Psoas muscle (tissue), 8 donors: ENCODE results near the gene PEX19. TPM values are rescaled to one million over a fixed set of nuclear protein-coding genes. Genes with fewer than 3 reads are reported as not detected.

Source experiments
- ATAC-seq, 4 donors: fragments of 200-7000 bp; cut with Tn5 transposase; one replicate each; pipeline ENCODE4 v1.9.1; 2020; ENCODE audit warnings: moderate library complexity in 3 of 4, mild to moderate bottlenecking in 2 of 4
- DNase-seq, 2 donors: peaks; one replicate each; pipeline ENCODE4 v3.0.0-alpha.2; 2020
- H3K27ac ChIP-seq: fragments of 200-600 bp; one replicate; pipeline ENCODE4 v1.8.0; 2022
- H3K27me3 ChIP-seq, 3 donors: fragments of 200-600 bp in 1 of 3; one replicate each; pipeline versions ENCODE4 v1.6.1 to v1.8.0; 2013 to 2022; ENCODE audit warnings: low read length in 2 of 3, mild to moderate bottlenecking in 2 of 3, moderate library complexity in 1 of 3; ENCODE audit not compliant: insufficient read depth in 3 of 3
- H3K36me3 ChIP-seq, 2 donors: fragments of 200-600 bp in 1 of 2; one replicate each; pipeline versions ENCODE4 v1.6.1 to v1.8.0; 2013 to 2022; ENCODE audit warnings: low read depth in 1 of 2, mild to moderate bottlenecking in 1 of 2, moderate library complexity in 1 of 2; ENCODE audit not compliant: insufficient read depth in 1 of 2
- H3K4me1 ChIP-seq: fragments of 200-600 bp; one replicate; pipeline ENCODE4 v1.8.0; 2022
- H3K4me3 ChIP-seq: fragments of 200-600 bp; one replicate; pipeline ENCODE4 v1.8.0; 2022; ENCODE audit warnings: mild to moderate bottlenecking
- H3K9me3 ChIP-seq: fragments of 200-600 bp; one replicate; pipeline ENCODE4 v1.8.0; 2022
- WGBS, 3 donors: extraction: QIAGEN DNeasy Blood & Tissue Kit; methylation state at CpG; one replicate each; pipeline versions ENCODE4 v1.1.6 to v1.1.7; 2013; 5-methylcytosine and 5-hydroxymethylcytosine counted together
- intact Hi-C, 2 donors: fragments of 100-400 bp; cut with DNase I; formaldehyde crosslinking; loops; one replicate each; pipeline versions ENCODE4 v1.11.0 to v1.14.2; 2022
- polyA plus RNA-seq, 3 donors: library from polyadenylated mRNA; stranded (reverse); fragments of 200-250 nt; gene quantifications; one replicate each; pipeline ENCODE4 v1.2.3, GENCODE V29; 2013
- total RNA-seq, 4 donors: library from RNA; stranded (reverse); fragmentation: NEBNext Ultra II Directional in 2 of 4; extraction: Animal tissue kit (Norgen Biotek cat#: 25700) in 2 of 4; gene quantifications; one replicate each; pipeline versions ENCODE4 v1.2.1 to v1.2.4, GENCODE V29; 2021 to 2023
- TF ChIP-seq, protein P1 (sequence below): fragments of 200-600 bp; IDR thresholded peaks from one replicate; pipeline ENCODE4 v1.8.0; 2022; ENCODE audit warnings: antibody characterized with exemption
- donor health status: healthy with polysubstance abuse.
- donor health status: DM: no; HTN: no; CAD: no; lungs with moderate emphysema.
- donor health status: Bipolar disorder and iron deficiency.
- donor health status: healthy.
- donor health status: DM: yes; HTN: yes; CAD: no.
- donor health status: DM: no; HTN: no; CAD: no.
- donor health status: DM: no; HTN: no; CAD: no.
- donor health status: DM: yes; HTN: yes; CAD: no.

Gene PEX19
- total and polyA plus RNA-seq, 7 donors, result 30.2 to 117 (median 78.1) TPM

GRCh38 chr1:160228431-160228830, 56.5 kb downstream of the PEX19 start:
- ATAC-seq, result no peak
- Histone ChIP-seq H3K27me3 (no peaks in the 10 kb centered on the region), H3K36me3 (peaks cover 16 to 100% of the 10 kb centered on the region in 2 donors), H3K4me1 (peaks cover 13% of the 10 kb centered on the region), H3K27ac (no peak overlapping the region), H3K4me3 (no peak overlapping the region), H3K9me3 (no peaks in the 10 kb centered on the region)
- TF ChIP-seq, protein P1, sequence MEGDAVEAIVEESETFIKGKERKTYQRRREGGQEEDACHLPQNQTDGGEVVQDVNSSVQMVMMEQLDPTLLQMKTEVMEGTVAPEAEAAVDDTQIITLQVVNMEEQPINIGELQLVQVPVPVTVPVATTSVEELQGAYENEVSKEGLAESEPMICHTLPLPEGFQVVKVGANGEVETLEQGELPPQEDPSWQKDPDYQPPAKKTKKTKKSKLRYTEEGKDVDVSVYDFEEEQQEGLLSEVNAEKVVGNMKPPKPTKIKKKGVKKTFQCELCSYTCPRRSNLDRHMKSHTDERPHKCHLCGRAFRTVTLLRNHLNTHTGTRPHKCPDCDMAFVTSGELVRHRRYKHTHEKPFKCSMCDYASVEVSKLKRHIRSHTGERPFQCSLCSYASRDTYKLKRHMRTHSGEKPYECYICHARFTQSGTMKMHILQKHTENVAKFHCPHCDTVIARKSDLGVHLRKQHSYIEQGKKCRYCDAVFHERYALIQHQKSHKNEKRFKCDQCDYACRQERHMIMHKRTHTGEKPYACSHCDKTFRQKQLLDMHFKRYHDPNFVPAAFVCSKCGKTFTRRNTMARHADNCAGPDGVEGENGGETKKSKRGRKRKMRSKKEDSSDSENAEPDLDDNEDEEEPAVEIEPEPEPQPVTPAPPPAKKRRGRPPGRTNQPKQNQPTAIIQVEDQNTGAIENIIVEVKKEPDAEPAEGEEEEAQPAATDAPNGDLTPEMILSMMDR, result no peak
- no peak for DNase-seq
- intact Hi-C loops, result no loop called here

GRCh38 chr1:160227561-160227960, 57.4 kb downstream of the PEX19 start:
- WGBS, 3 donors, result 85 to 97% (median 87%) methylated on average over 1 of the region's 1 CpG
- Histone ChIP-seq H3K27ac (peak overlapping the region; percentile 61), H3K4me3 (no peak overlapping the region), H3K27me3 (no peaks in the 10 kb centered on the region), H3K36me3 (peaks cover 20 to 100% of the 10 kb centered on the region in 2 donors), H3K9me3 (no peaks in the 10 kb centered on the region), H3K4me1 (peaks cover 13% of the 10 kb centered on the region)
- no peak for DNase-seq
- ATAC-seq, result no peak
- intact Hi-C loops, result no loop called here
- TF ChIP-seq, protein P1, result no peak

DNA sequence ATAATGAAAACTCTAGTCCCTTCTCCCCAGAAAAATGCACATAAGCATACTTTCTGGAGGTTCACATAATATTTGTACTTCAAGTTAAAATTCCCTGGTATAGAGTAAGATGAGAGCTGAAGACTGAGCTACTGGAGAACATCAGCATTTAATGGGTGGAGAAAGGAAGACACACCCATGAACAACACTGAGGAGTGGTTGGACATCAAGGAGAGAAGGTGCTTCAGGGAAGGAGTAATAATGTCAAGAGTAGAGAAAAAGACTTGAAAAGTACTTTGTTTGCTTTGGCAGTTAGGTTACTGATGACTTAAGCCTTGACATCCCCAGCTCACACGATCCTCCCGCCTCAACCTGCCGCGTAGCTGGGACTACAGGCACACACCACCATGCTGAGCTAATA, 57.9 kb downstream of the PEX19 start:
- Histone ChIP-seq H3K27ac (peak overlapping the region; percentile 61), H3K27me3 (no peaks in the 10 kb centered on the region), H3K4me3 (no peak overlapping the region), H3K36me3 (peaks cover 20 to 100% of the 10 kb centered on the region in 2 donors), H3K9me3 (no peaks in the 10 kb centered on the region), H3K4me1 (peaks cover 13% of the 10 kb centered on the region)
- no peak for DNase-seq
- TF ChIP-seq, protein P1, result no peak
- 92 to 94% (median 94%) methylated on average over 4 of the region's 4 CpGs for WGBS, 3 donors
- no peak for ATAC-seq
- intact Hi-C loops, result no loop called here

Other genes starting within 250 kb of the PEX19 start
- under 1 TPM in 2 of 4 donors, not detected in 2; 0.08 to 0.09 TPM for gene KCNJ10, start 215.0 kb downstream of the PEX19 start, total RNA-seq
- gene KCNJ10, start 215.0 kb downstream of the PEX19 start, polyA plus RNA-seq, result under 1 TPM in 2 of 3 donors, not detected in 1; 0.01 to 0.03 TPM
- gene KCNJ9, start 203.6 kb downstream of the PEX19 start, total RNA-seq, result not detected
- gene KCNJ9, start 203.6 kb downstream of the PEX19 start, polyA plus RNA-seq, result under 1 TPM in 2 of 3 donors, not detected in 1; 0.01 to 0.04 TPM
- 1 to 10 TPM; 4.3 to 8.6 (median 6.4) TPM for gene IGSF8, start 186.5 kb downstream of the PEX19 start, total RNA-seq
- 1 to 10 TPM; 4.9 to 6.5 (median 6.4) TPM for gene IGSF8, start 186.5 kb downstream of the PEX19 start, polyA plus RNA-seq
- 1,000 to 10,000 TPM in 1 of 4 donors, 100 to 1,000 TPM in 3; 523 to 1,040 (median 587) TPM for gene ATP1A2, start 169.4 kb downstream of the PEX19 start, total RNA-seq
- 100 to 1,000 TPM in 2 of 3 donors, 10 to 100 TPM in 1; 52.5 to 194 (median 162) TPM for gene ATP1A2, start 169.4 kb downstream of the PEX19 start, polyA plus RNA-seq
- gene ATP1A4, start 133.5 kb downstream of the PEX19 start, total RNA-seq, result 1 to 10 TPM in 1 of 4 donors, under 1 TPM in 3; 0.07 to 2.0 (median 0.38) TPM
- gene ATP1A4, start 133.5 kb downstream of the PEX19 start, polyA plus RNA-seq, result 1 to 10 TPM in 1 of 3 donors, under 1 TPM in 2; 0.03 to 1.3 (median 0.13) TPM
- 100 to 1,000 TPM; 399 to 903 (median 583) TPM for gene CASQ1, start 94.6 kb downstream of the PEX19 start, total RNA-seq
- 100 to 1,000 TPM; 171 to 412 (median 329) TPM for gene CASQ1, start 94.6 kb downstream of the PEX19 start, polyA plus RNA-seq
- gene PEA15, start 79.7 kb downstream of the PEX19 start, total RNA-seq, result 100 to 1,000 TPM in 2 of 4 donors, 10 to 100 TPM in 2; 51.2 to 232 (median 95.8) TPM
- 100 to 1,000 TPM in 1 of 3 donors, 10 to 100 TPM in 2; 83.4 to 111 (median 95.9) TPM for gene PEA15, start 79.7 kb downstream of the PEX19 start, polyA plus RNA-seq
- 100 to 1,000 TPM; 135 to 204 (median 188) TPM for gene DCAF8, start 22.6 kb downstream of the PEX19 start, total RNA-seq
- gene DCAF8, start 22.6 kb downstream of the PEX19 start, polyA plus RNA-seq, result 100 to 1,000 TPM in 2 of 3 donors, 10 to 100 TPM in 1; 45.4 to 187 (median 106) TPM
- 10 to 100 TPM; 72.3 to 96.3 (median 79.9) TPM for gene COPA, start 58.1 kb upstream of the PEX19 start, total RNA-seq
- 10 to 100 TPM; 53.8 to 87.2 (median 73.0) TPM for gene COPA, start 58.1 kb upstream of the PEX19 start, polyA plus RNA-seq
- 10 to 100 TPM; 32.6 to 49.8 (median 42.6) TPM for gene NCSTN, start 58.2 kb upstream of the PEX19 start, total RNA-seq
- 10 to 100 TPM; 23.5 to 33.6 (median 27.4) TPM for gene NCSTN, start 58.2 kb upstream of the PEX19 start, polyA plus RNA-seq
- under 1 TPM in 2 of 4 donors, not detected in 2; 0.13 to 0.20 TPM for gene NHLH1, start 81.9 kb upstream of the PEX19 start, total RNA-seq
- gene NHLH1, start 81.9 kb upstream of the PEX19 start, polyA plus RNA-seq, result under 1 TPM in 2 of 3 donors, not detected in 1; 0.06 to 0.07 TPM
- gene VANGL2, start 115.4 kb upstream of the PEX19 start, total RNA-seq, result under 1 TPM; 0.44 to 0.94 (median 0.68) TPM
- gene VANGL2, start 115.4 kb upstream of the PEX19 start, polyA plus RNA-seq, result under 1 TPM; 0.18 to 0.32 (median 0.27) TPM
- under 1 TPM; 0.14 to 0.34 (median 0.21) TPM for gene SLAMF6, start 238.1 kb upstream of the PEX19 start, total RNA-seq
- gene SLAMF6, start 238.1 kb upstream of the PEX19 start, polyA plus RNA-seq, result under 1 TPM in 2 of 3 donors, not detected in 1; 0.08 to 0.18 TPM